Measurements from ENCODE around the gene UBA52.
"Not testable (repeated sequence)": the region's sequence is repeated elsewhere in the genome, so short reads cannot be mapped to it uniquely, and the experiment has no call there.

DNA sequence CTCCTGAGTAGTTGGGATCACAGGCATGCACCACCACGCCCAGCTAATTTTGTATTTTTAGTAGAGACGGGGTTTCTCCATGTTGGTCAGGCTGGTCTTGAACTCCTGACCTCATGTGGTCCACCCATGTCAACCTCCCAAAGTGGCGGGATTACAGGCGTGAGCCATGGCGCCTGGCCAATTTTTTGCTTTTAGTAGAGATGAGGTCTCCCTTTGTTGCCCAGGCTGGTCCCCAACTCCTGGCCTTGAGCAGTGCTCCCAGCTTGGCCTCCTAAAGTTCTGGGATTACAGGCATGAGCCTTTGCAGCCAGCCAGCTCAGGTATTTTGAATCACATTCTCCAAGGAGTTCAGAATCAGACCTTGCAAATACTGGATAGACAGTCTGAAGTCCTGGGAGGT is 21.1 kb downstream of the UBA52 start:
- TF ChIP-seq, protein P1, sequence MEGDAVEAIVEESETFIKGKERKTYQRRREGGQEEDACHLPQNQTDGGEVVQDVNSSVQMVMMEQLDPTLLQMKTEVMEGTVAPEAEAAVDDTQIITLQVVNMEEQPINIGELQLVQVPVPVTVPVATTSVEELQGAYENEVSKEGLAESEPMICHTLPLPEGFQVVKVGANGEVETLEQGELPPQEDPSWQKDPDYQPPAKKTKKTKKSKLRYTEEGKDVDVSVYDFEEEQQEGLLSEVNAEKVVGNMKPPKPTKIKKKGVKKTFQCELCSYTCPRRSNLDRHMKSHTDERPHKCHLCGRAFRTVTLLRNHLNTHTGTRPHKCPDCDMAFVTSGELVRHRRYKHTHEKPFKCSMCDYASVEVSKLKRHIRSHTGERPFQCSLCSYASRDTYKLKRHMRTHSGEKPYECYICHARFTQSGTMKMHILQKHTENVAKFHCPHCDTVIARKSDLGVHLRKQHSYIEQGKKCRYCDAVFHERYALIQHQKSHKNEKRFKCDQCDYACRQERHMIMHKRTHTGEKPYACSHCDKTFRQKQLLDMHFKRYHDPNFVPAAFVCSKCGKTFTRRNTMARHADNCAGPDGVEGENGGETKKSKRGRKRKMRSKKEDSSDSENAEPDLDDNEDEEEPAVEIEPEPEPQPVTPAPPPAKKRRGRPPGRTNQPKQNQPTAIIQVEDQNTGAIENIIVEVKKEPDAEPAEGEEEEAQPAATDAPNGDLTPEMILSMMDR (IDR thresholded peaks at IDR 0.05), result not testable (repeated sequence)
- TF ChIP-seq TAF1 (IDR thresholded peaks at IDR 0.05; ENCODE audit: borderline replicate concordance, low read depth, low read length); JUND (IDR thresholded peaks at IDR 0.05); MAX (IDR thresholded peaks at IDR 0.05; ENCODE audit: low read depth); SMC3 (IDR thresholded peaks at IDR 0.05; ENCODE audit: low read depth, low read length); POLR2AphosphoS5 (IDR thresholded peaks at IDR 0.05; ENCODE audit: low read depth, low read length); ELF1 (IDR thresholded peaks at IDR 0.05): not testable (repeated sequence)
- TF ChIP-seq, protein P2, sequence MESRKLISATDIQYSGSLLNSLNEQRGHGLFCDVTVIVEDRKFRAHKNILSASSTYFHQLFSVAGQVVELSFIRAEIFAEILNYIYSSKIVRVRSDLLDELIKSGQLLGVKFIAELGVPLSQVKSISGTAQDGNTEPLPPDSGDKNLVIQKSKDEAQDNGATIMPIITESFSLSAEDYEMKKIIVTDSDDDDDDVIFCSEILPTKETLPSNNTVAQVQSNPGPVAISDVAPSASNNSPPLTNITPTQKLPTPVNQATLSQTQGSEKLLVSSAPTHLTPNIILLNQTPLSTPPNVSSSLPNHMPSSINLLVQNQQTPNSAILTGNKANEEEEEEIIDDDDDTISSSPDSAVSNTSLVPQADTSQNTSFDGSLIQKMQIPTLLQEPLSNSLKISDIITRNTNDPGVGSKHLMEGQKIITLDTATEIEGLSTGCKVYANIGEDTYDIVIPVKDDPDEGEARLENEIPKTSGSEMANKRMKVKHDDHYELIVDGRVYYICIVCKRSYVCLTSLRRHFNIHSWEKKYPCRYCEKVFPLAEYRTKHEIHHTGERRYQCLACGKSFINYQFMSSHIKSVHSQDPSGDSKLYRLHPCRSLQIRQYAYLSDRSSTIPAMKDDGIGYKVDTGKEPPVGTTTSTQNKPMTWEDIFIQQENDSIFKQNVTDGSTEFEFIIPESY (IDR thresholded peaks at IDR 0.05; ENCODE audit: borderline replicate concordance, low read depth), result not testable (repeated sequence)
- TF ChIP-seq, protein P3, sequence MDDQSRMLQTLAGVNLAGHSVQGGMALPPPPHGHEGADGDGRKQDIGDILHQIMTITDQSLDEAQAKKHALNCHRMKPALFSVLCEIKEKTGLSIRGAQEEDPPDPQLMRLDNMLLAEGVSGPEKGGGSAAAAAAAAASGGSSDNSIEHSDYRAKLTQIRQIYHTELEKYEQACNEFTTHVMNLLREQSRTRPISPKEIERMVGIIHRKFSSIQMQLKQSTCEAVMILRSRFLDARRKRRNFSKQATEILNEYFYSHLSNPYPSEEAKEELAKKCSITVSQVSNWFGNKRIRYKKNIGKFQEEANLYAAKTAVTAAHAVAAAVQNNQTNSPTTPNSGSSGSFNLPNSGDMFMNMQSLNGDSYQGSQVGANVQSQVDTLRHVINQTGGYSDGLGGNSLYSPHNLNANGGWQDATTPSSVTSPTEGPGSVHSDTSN (IDR thresholded peaks at IDR 0.05), result not testable (repeated sequence)
